ENCODE data around the gene AKR1C4.

The AKR1C4 gene

GRCh38 chr10:5184987-5185775, 11.5 kb upstream of the AKR1C4 start, which contains the start of gene AKR1C8:
Gene AKR1C8 (minus strand): TSS chr10:5185150. CDS start chr10:5185104, 46 bp downstream.
- no peak for TF ChIP-seq CTCF (IDR thresholded peaks at IDR 0.05; ENCODE audit: low read depth, low read length)
- H3K4me3 ChIP-seq (ENCODE audit: low read depth, low read length): no peak within 1 kb of the TSS

GRCh38 chr10:5187867-5188266, 8.8 kb upstream of the AKR1C4 start:
- TF ChIP-seq CTCF (IDR thresholded peaks at IDR 0.05; ENCODE audit: low read depth, low read length): no peak
- no peak overlapping the region for H3K4me3 ChIP-seq (ENCODE audit: low read depth, low read length)

GRCh38 chr10:5188358-5188757, 8.3 kb upstream of the AKR1C4 start:
- no peak overlapping the region for H3K4me3 ChIP-seq (ENCODE audit: low read depth, low read length)
- no peak for TF ChIP-seq CTCF (IDR thresholded peaks at IDR 0.05; ENCODE audit: low read depth, low read length)

- H3K4me3 ChIP-seq (ENCODE audit: low read depth, low read length): no peak overlapping the region
- TF ChIP-seq CTCF (IDR thresholded peaks at IDR 0.05; ENCODE audit: low read depth, low read length): no peak
Measured at GRCh38 chr10:5194431-5194830, 2.2 kb upstream of the AKR1C4 start.

- TF ChIP-seq CTCF (IDR thresholded peaks at IDR 0.05; ENCODE audit: low read depth, low read length): no peak
- no peak overlapping the region for H3K4me3 ChIP-seq (ENCODE audit: low read depth, low read length)
Measured at GRCh38 chr10:5195727-5196374, 786 bp upstream of the AKR1C4 start.

GRCh38 chr10:5198386-5198785, 1.7 kb downstream of the AKR1C4 start:
- no peak for TF ChIP-seq CTCF (IDR thresholded peaks at IDR 0.05; ENCODE audit: low read depth, low read length)
- no peak overlapping the region for H3K4me3 ChIP-seq (ENCODE audit: low read depth, low read length)

- no peak overlapping the region for H3K4me3 ChIP-seq (ENCODE audit: low read depth, low read length)
- TF ChIP-seq CTCF (IDR thresholded peaks at IDR 0.05; ENCODE audit: low read depth, low read length): no peak
Measured at GRCh38 chr10:5199398-5199797, 2.8 kb downstream of the AKR1C4 start.
